ENCODE results near the gene RSPH3. TPM values are rescaled to one million over a fixed set of nuclear protein-coding genes. Genes with fewer than 3 reads are reported as not detected.

The RSPH3 gene
- total and polyA plus RNA-seq, 4 experiments from 2014 or later = 0.66 to 3.7 (median 3.5) TPM

DNA sequence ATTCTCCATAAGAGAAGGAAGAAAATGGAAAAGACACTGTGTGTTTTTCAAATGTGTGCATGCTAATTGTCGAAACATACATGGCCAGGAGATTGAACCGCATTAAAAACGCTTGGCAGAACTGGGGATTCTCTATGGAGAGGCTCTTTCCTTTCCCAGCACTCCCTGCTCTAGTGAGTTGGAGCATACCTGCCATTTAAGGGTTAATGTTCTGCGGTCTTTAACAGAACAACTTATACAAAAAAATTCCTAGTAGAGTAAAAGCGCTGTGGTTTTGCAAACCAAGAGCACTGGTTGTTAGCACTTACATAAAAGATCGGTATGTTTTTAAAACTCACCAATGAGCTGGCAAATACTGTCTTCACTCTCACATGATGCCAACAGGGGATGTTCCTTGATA, 43.2 kb upstream of the RSPH3 start:
- Histone ChIP-seq H3K4me3 (ENCODE audit: low read length in 2 of 2) (peak overlapping the region; percentile 77 to 79), H3K9me3 (ENCODE audit: control insufficient read depth in 1 of 2, low read length in 2 of 2) (no peaks in the 10 kb centered on the region), H3K27me3 (ENCODE audit: insufficient read depth, low read length) (no peaks in the 10 kb centered on the region), H3K27ac (ENCODE audit: low read depth, low read length) (peak overlapping the region; percentile 82), H3K36me3 (ENCODE audit: insufficient read depth, low read length) (peaks cover 45% of the 10 kb centered on the region), H3K4me1 (ENCODE audit: insufficient read depth, low read length) (peaks cover 66% of the 10 kb centered on the region)
- Mint-ChIP-seq H3K4me1 (peaks cover 47 to 88% (median 60%) of the 10 kb centered on the region in 4 donors), H3K36me3 (peaks cover 63 to 66% of the 10 kb centered on the region in 2 donors), H3K4me3 (peak overlapping the region; percentile 99 to 100 (median 100)), H3K27ac (peak overlapping the region; percentile 98 to 100 (median 99)), H3K27me3 (peaks cover 0 to 2% of the 10 kb centered on the region in 2 donors), H3K9me3 (peaks cover 0 to 3% (median 0%) of the 10 kb centered on the region in 8 donors)
- ChIA-PET CTCF (ENCODE audit: partially characterized antibody) (interaction anchor here (0.7 to 14.2 kb wide), 13 partner anchors 10 to 91 kb away, joined by 3 to 333 read pairs (median 11); no protein-coding TSS in a partner anchor), POLR2A (ENCODE audit: partially characterized antibody) (interaction anchor here (0.7 to 17.5 kb wide), 14 partner anchors 9 to 651 kb away, joined by 3 to 651 read pairs (median 12); partner anchors contain the start of genes DYNLT1 and RSPH3)
- peak; percentile 64 to 75 (median 71) for DNase-seq
- intact Hi-C loops (cut with micrococcal nuclease) = loop anchor here (2.0 to 5.0 kb wide), 3 partner anchors 44 to 390 kb away; no protein-coding TSS in a partner anchor

DNA sequence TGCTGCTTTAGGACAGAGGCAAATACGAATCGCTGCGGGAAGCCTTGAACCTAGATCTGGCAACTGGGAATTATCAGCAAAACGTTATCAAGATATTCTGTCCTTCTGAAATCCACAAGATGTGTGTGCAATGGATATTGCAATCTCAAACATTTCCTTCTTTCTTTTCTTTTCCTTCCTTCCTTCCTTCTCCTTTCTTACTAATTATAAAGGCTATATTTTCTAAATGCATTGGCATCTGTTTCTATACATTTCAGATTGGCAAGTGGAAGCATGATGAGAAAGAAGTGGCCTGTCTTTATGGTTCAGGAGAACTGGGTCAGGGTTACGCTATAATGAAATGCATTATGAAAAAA, 42.8 kb upstream of the RSPH3 start:
- Mint-ChIP-seq H3K27me3 (peaks cover 0 to 2% of the 10 kb centered on the region in 2 donors), H3K4me1 (peaks cover 46 to 88% (median 58%) of the 10 kb centered on the region in 4 donors), H3K9me3 (peaks cover 0 to 3% (median 0%) of the 10 kb centered on the region in 8 donors), H3K27ac (peak overlapping the region; percentile 98 to 100 (median 99)), H3K4me3 (peak overlapping the region; percentile 99 to 100 (median 100)), H3K36me3 (peaks cover 68 to 69% of the 10 kb centered on the region in 2 donors)
- ChIA-PET CTCF (ENCODE audit: partially characterized antibody) (interaction anchor here (0.9 to 14.2 kb wide), 10 partner anchors 21 to 92 kb away, joined by 4 to 333 read pairs (median 15); no protein-coding TSS in a partner anchor), POLR2A (ENCODE audit: partially characterized antibody) (interaction anchor here (0.9 to 17.5 kb wide), 12 partner anchors 17 to 398 kb away, joined by 3 to 651 read pairs (median 12); partner anchors contain the start of genes DYNLT1 and RSPH3)
- peak overlapping the region; percentile 77 to 79 for H3K4me3 ChIP-seq (ENCODE audit: low read length in 2 of 2)
- peaks cover 50% of the 10 kb centered on the region for H3K36me3 ChIP-seq (ENCODE audit: insufficient read depth, low read length)
- intact Hi-C loops (cut with micrococcal nuclease) = loop anchor here (1.0 to 5.0 kb wide), 9 partner anchors 19 to 390 kb away; no protein-coding TSS in a partner anchor
- H3K4me1 ChIP-seq (ENCODE audit: insufficient read depth, low read length) = peaks cover 66% of the 10 kb centered on the region
- no peak for DNase-seq
- peak overlapping the region; percentile 82 for H3K27ac ChIP-seq (ENCODE audit: low read depth, low read length)
- H3K27me3 ChIP-seq (ENCODE audit: insufficient read depth, low read length) = no peaks in the 10 kb centered on the region
- no peaks in the 10 kb centered on the region for H3K9me3 ChIP-seq (ENCODE audit: control insufficient read depth in 1 of 2, low read length in 2 of 2)

DNA sequence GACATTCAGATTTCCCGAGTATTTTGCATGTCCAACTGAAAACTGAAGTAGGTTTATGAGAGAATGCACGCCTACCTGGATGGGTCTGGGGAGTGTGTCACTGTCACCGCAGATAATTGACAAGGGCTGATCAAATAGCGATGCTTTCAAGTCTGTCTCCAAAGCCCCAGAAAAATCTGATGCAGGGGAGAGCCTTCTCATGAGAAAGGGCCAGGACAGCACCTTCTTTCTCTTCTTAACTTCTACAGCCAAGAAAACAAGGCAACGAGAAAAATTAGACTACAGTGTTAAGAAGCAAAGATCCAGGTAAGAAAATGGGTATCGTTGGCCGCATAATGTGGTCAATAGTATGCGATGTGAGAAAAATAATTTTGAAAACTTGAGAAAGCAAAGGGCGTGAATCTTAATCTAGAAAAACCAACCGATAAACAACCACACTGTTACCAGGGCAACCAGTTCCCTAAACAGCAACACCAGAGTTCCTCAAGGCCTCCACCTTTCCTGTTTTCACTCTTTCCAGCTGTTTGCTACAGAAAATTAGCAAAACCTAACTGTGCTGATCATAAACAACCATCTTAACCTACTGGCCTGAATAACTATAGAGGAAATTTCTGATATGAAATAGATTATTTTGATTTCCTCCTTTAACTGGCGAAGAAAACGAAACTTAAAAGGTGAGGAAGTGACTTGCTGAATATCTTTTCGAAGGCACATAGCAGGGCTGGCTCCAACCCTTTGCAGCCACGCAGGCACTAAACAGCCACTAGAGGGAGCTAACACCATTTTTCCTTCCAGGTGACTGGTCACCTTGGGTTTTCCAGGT, 42.2 kb upstream of the RSPH3 start:
- POLR2A ChIA-PET (ENCODE audit: partially characterized antibody) = interaction anchor here (1.0 to 17.5 kb wide), 11 partner anchors 10 to 173 kb away, joined by 3 to 651 read pairs (median 11); partner anchors contain the start of gene RSPH3
- Histone ChIP-seq H3K9me3 (ENCODE audit: control insufficient read depth in 1 of 2, low read length in 2 of 2) (no peaks in the 10 kb centered on the region), H3K36me3 (ENCODE audit: insufficient read depth, low read length) (peaks cover 56% of the 10 kb centered on the region), H3K4me1 (ENCODE audit: insufficient read depth, low read length) (peaks cover 66% of the 10 kb centered on the region), H3K27me3 (ENCODE audit: insufficient read depth, low read length) (no peaks in the 10 kb centered on the region), H3K27ac (ENCODE audit: low read depth, low read length) (peak overlapping the region; percentile 82), H3K4me3 (ENCODE audit: low read length in 2 of 2) (peak overlapping the region; percentile 77 to 79)
- peaks cover 74 to 75% of the 10 kb centered on the region in 2 donors for H3K36me3 Mint-ChIP-seq
- CTCF ChIA-PET (ENCODE audit: partially characterized antibody) = interaction anchor here (0.7 to 14.2 kb wide), 14 partner anchors 10 to 92 kb away, joined by 3 to 333 read pairs (median 5); no protein-coding TSS in a partner anchor
- peaks cover 0 to 2% of the 10 kb centered on the region in 2 donors for H3K27me3 Mint-ChIP-seq
- peak overlapping the region; percentile 98 to 100 (median 99) for H3K27ac Mint-ChIP-seq
- H3K9me3 Mint-ChIP-seq = peaks cover 0 to 3% (median 0%) of the 10 kb centered on the region in 8 donors
- intact Hi-C loops (cut with micrococcal nuclease) = loop anchor here (1.0 to 5.0 kb wide), 9 partner anchors 20 to 389 kb away; no protein-coding TSS in a partner anchor
- DNase-seq = peak; percentile 90 to 96 (median 93)
- peaks cover 45 to 88% (median 59%) of the 10 kb centered on the region in 4 donors for H3K4me1 Mint-ChIP-seq
- peak overlapping the region; percentile 99 to 100 (median 100) for H3K4me3 Mint-ChIP-seq

DNA sequence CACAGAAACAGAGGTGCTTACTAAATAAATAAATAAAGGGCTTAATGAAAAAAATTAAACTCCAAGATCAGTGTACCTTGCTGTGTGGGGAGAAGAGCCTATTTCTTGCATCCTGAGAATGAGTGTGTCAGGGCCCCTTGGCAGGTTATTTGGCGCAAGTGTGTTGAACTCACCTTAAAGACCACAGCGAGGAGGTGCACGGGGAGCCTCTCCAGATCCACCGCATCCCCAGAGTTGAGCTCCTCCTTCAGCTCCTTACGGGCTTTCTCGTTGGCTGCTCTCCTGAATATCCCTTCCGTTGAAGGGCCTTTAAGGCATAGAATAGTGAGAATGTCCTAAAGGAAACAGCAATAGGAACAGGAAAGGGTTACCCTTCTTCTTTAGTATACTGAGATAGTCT, 41.2 kb upstream of the RSPH3 start:
- ChIA-PET POLR2A (ENCODE audit: partially characterized antibody) (interaction anchor here (1.3 to 17.5 kb wide), 8 partner anchors 9 to 172 kb away, joined by 6 to 651 read pairs (median 23); partner anchors contain the start of gene RSPH3), CTCF (ENCODE audit: partially characterized antibody) (interaction anchor here (0.9 to 14.2 kb wide), 10 partner anchors 9 to 93 kb away, joined by 3 to 333 read pairs (median 15); no protein-coding TSS in a partner anchor)
- DNase-seq = no peak
- Histone ChIP-seq H3K4me1 (ENCODE audit: insufficient read depth, low read length) (peaks cover 69% of the 10 kb centered on the region), H3K36me3 (ENCODE audit: insufficient read depth, low read length) (peaks cover 64% of the 10 kb centered on the region), H3K27ac (ENCODE audit: low read depth, low read length) (peak overlapping the region; percentile 82), H3K4me3 (ENCODE audit: low read length in 2 of 2) (peak overlapping the region; percentile 68 to 79), H3K27me3 (ENCODE audit: insufficient read depth, low read length) (no peaks in the 10 kb centered on the region), H3K9me3 (ENCODE audit: control insufficient read depth in 1 of 2, low read length in 2 of 2) (no peaks in the 10 kb centered on the region)
- Mint-ChIP-seq H3K27ac (peak overlapping the region; percentile 98 to 100 (median 99)), H3K4me3 (peak overlapping the region; percentile 99 to 100 (median 100)), H3K9me3 (peaks cover 0 to 3% (median 0%) of the 10 kb centered on the region in 8 donors), H3K27me3 (peaks cover 0 to 2% of the 10 kb centered on the region in 2 donors), H3K36me3 (peaks cover 81 to 82% of the 10 kb centered on the region in 2 donors), H3K4me1 (peaks cover 44 to 91% (median 61%) of the 10 kb centered on the region in 4 donors)
- intact Hi-C loops (cut with micrococcal nuclease) = loop anchor here (5.0 kb wide), 1 partner anchor 189 kb away; no protein-coding TSS in a partner anchor

DNA sequence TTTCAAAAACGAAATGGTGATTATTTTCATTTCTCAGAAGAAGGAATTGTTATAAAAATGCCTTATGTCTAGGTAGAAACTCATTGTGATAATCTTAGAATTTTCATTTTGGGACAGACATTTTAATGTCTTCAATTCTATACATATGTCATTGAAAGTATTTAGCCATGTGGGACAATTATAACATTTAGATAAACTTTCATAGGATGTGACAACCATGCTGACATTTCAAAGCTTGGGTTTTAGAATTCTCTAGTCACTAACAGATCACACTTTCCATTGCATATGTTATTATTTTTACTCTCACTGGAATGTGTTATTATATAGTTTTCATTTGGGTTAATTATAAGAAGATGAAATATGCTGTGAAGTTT, 39.9 kb upstream of the RSPH3 start:
- intact Hi-C loops (cut with micrococcal nuclease) = loop anchor here (2.0 to 5.0 kb wide), 2 partner anchors 21 to 188 kb away; no protein-coding TSS in a partner anchor
- peak overlapping the region; percentile 99 to 100 (median 100) for H3K4me3 Mint-ChIP-seq
- H3K36me3 ChIP-seq (ENCODE audit: insufficient read depth, low read length) = peaks cover 77% of the 10 kb centered on the region
- no peaks in the 10 kb centered on the region for H3K27me3 ChIP-seq (ENCODE audit: insufficient read depth, low read length)
- H3K9me3 ChIP-seq (ENCODE audit: control insufficient read depth in 1 of 2, low read length in 2 of 2) = no peaks in the 10 kb centered on the region
- no peak for DNase-seq
- peaks cover 0 to 3% (median 0%) of the 10 kb centered on the region in 8 donors for H3K9me3 Mint-ChIP-seq
- peaks cover 43 to 90% (median 62%) of the 10 kb centered on the region in 4 donors for H3K4me1 Mint-ChIP-seq
- peaks cover 70% of the 10 kb centered on the region for H3K4me1 ChIP-seq (ENCODE audit: insufficient read depth, low read length)
- H3K27ac ChIP-seq (ENCODE audit: low read depth, low read length) = peak overlapping the region; percentile 82
- H3K27ac Mint-ChIP-seq = peak overlapping the region; percentile 93 to 100 (median 99)
- peaks cover 0 to 2% of the 10 kb centered on the region in 2 donors for H3K27me3 Mint-ChIP-seq
- ChIA-PET POLR2A (ENCODE audit: partially characterized antibody) (interaction anchor here (0.6 to 17.5 kb wide), 9 partner anchors 10 to 186 kb away, joined by 3 to 651 read pairs (median 7); partner anchors contain the start of gene RSPH3), CTCF (ENCODE audit: partially characterized antibody) (interaction anchor here (0.9 to 14.2 kb wide), 6 partner anchors 20 to 380 kb away, joined by 3 to 333 read pairs (median 8); no protein-coding TSS in a partner anchor)
- H3K4me3 ChIP-seq (ENCODE audit: low read length in 2 of 2) = peak overlapping the region; percentile 68 to 79
- peaks cover 90 to 95% of the 10 kb centered on the region in 2 donors for H3K36me3 Mint-ChIP-seq

Data from CD4-positive, alpha-beta memory T cell (primary cell).